H1 (cell line): ENCODE results near the gene MMADHC. TPM values are rescaled to one million over a fixed set of nuclear protein-coding genes. Genes with fewer than 3 reads are reported as not detected.

Source experiments
- BCL11A ChIP-seq, 2 experiments: IDR thresholded peaks; one replicate each; pipeline ENCODE4 v1.6.1; 2011; ENCODE audit warnings: low read depth in 2 of 2, low read length in 2 of 2, mild to moderate bottlenecking in 2 of 2
- BRCA1 ChIP-seq: IDR thresholded peaks from 2 replicates; pipeline ENCODE4 v1.6.1; 2012; ENCODE audit warnings: low read depth, low read length, improper control_type of control experiment
- CHD7 ChIP-seq: fragments of 300-600 bp; sonication (generic); IDR thresholded peaks from 2 replicates; pipeline ENCODE4 v1.7.1; 2012; ENCODE audit warnings: low read length, moderate library complexity, mild to moderate bottlenecking, inconsistent platforms; ENCODE audit not compliant: insufficient replicate concordance
- JUN ChIP-seq: IDR thresholded peaks from 2 replicates; pipeline ENCODE4 v1.6.1; 2011; ENCODE audit warnings: low read depth, mild to moderate bottlenecking, improper control_type of control experiment, low read length
- NANOG ChIP-seq: IDR thresholded peaks from 2 replicates; pipeline ENCODE4 v1.6.1; 2011; ENCODE audit warnings: low read length, low read depth, mild to moderate bottlenecking, inconsistent platforms; ENCODE audit not compliant: insufficient read depth, poor library complexity, severe bottlenecking
- SIN3A ChIP-seq, 2 experiments: IDR thresholded peaks in 1 of 2; conservative IDR thresholded peaks in 1 of 2; 2 replicates each; pipeline ENCODE4 v1.6.1; 2011 to 2012; ENCODE audit warnings: low read length in 2 of 2, improper control_type of control experiment in 1 of 2, low read depth in 1 of 2, mild to moderate bottlenecking in 1 of 2
- SIRT6 ChIP-seq: IDR thresholded peaks from one replicate; pipeline ENCODE4 v1.7.1; 2012; ENCODE audit warnings: low read length, inconsistent platforms
- SRF ChIP-seq: IDR thresholded peaks from 2 replicates; pipeline ENCODE4 v1.6.1; 2011; ENCODE audit warnings: mild to moderate bottlenecking, low read depth, low read length, moderate library complexity
- TAF1 ChIP-seq: IDR thresholded peaks from 2 replicates; pipeline ENCODE4 v1.6.1; 2011; ENCODE audit warnings: mild to moderate bottlenecking, low read depth, low read length
- polyA plus RNA-seq, 7 experiments: library from polyadenylated mRNA; depleted of rRNA in 3 of 7; stranded (reverse) in 5 of 7; unstranded in 2 of 7; fragments of >200 nt in 5 of 7; fragments of 200-250 nt in 2 of 7; gene quantifications; 1 replicate in 5 of 7; 2 replicates in 1 of 7; 4 replicates in 1 of 7; pipeline versions ENCODE4 v1.2.1 to v1.2.3, GENCODE V29; 2011 to 2013; ENCODE audit warnings: missing spikeins in 2 of 7, mixed read lengths in 2 of 7
- total RNA-seq: library from RNA; stranded (reverse); fragmentation: NEBNext Ultra II Directional; extraction: Animal tissue kit (Norgen Biotek cat#: 25700); gene quantifications from 2 replicates; pipeline ENCODE4 v1.2.1, GENCODE V29; 2021

MMADHC gene
- total and polyA plus RNA-seq, 2 of the 8 experiments (the other 6 are each of a cell fraction or from before 2014, with no cell fraction given): 61.1 to 130 TPM

- no peak for TF ChIP-seq SIRT6
- no peak for TF ChIP-seq NANOG
- TF ChIP-seq CHD7: no peak
- TF ChIP-seq SRF: no peak
- no peak for TF ChIP-seq JUN
- no peak for TF ChIP-seq BRCA1
- TF ChIP-seq SIN3A (conservative IDR thresholded peaks at IDR 0.05 in 1 of 2, IDR thresholded peaks at IDR 0.05 in 1 of 2; ENCODE audit: low read depth in 1 of 2, low read length in 2 of 2): no peak
- no peak for TF ChIP-seq TAF1
- no peak for TF ChIP-seq BCL11A (IDR thresholded peaks at IDR 0.05; ENCODE audit: low read depth in 2 of 2, low read length in 2 of 2)
Observed at GRCh38 chr2:149616681-149617456, 29.3 kb upstream of the MMADHC start (continued).
